ENCODE measurements around the gene EEF1A2. TPM values are rescaled to one million over a fixed set of nuclear protein-coding genes. Genes with fewer than 3 reads are reported as not detected.

Gene EEF1A2
- total and polyA plus RNA-seq, 4 donors: 0.05 to 0.12 TPM; not detected in 2

DNA sequence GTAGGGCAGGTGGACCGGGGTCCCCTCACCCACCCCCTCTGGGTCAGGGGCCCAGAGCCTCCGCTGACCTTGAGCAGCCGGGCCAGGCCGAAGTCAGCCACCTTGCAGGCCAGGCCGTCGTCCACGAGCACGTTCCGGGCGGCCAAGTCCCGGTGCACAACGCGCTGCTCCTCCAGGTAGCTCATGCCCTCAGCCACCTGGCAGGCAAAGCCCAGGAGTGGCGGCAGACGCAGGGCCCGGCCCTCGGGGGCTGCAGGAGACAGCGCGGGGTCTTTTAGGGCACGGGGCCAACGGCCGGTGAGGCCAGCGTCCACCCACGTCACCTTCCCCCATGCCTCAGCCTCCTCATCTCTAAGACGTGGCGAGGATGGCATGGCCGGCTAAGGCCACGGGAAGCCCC, 42.5 kb upstream of the EEF1A2 start:
- peaks cover 5 to 14% (median 11%) of the 10 kb centered on the region in 4 donors for H3K4me1 ChIP-seq (ENCODE audit: control insufficient read depth in 4 of 4, insufficient read depth in 4 of 4, low read length in 3 of 4)
- no peak overlapping the region for H3K9ac ChIP-seq (ENCODE audit: low read depth in 1 of 2, low read length in 2 of 2)
- no peaks in the 10 kb centered on the region for H3K36me3 ChIP-seq (ENCODE audit: control insufficient read depth in 4 of 4, insufficient read depth in 3 of 4, low read depth in 1 of 4, low read length in 3 of 4)
- TF ChIP-seq JUND (IDR thresholded peaks at IDR 0.05) (no peak), HNF4G (IDR thresholded peaks at IDR 0.05) (no peak), HNF4A (conservative IDR thresholded peaks at IDR 0.05) (no peak), FOXA1 (IDR thresholded peaks at IDR 0.05) (no peak), EGR1 (IDR thresholded peaks at IDR 0.05; ENCODE audit: low read depth in 2 of 2) (no peak), GABPA (IDR thresholded peaks at IDR 0.05 in 1 of 2, conservative IDR thresholded peaks at IDR 0.05 in 1 of 2) (no peak), NR2F2 (IDR thresholded peaks at IDR 0.05) (no peak), RXRA (IDR thresholded peaks at IDR 0.05) (no peak), SP1 (IDR thresholded peaks at IDR 0.05) (no peak), FOXA2 (IDR thresholded peaks at IDR 0.05) (no peak), TAF1 (conservative IDR thresholded peaks at IDR 0.05) (no peak), RAD21 (IDR thresholded peaks at IDR 0.05) (no peak), YY1 (IDR thresholded peaks at IDR 0.05) (no peak)
- TF ChIP-seq, protein P1, sequence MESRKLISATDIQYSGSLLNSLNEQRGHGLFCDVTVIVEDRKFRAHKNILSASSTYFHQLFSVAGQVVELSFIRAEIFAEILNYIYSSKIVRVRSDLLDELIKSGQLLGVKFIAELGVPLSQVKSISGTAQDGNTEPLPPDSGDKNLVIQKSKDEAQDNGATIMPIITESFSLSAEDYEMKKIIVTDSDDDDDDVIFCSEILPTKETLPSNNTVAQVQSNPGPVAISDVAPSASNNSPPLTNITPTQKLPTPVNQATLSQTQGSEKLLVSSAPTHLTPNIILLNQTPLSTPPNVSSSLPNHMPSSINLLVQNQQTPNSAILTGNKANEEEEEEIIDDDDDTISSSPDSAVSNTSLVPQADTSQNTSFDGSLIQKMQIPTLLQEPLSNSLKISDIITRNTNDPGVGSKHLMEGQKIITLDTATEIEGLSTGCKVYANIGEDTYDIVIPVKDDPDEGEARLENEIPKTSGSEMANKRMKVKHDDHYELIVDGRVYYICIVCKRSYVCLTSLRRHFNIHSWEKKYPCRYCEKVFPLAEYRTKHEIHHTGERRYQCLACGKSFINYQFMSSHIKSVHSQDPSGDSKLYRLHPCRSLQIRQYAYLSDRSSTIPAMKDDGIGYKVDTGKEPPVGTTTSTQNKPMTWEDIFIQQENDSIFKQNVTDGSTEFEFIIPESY (IDR thresholded peaks at IDR 0.05): no peak
- TF ChIP-seq, protein P2, sequence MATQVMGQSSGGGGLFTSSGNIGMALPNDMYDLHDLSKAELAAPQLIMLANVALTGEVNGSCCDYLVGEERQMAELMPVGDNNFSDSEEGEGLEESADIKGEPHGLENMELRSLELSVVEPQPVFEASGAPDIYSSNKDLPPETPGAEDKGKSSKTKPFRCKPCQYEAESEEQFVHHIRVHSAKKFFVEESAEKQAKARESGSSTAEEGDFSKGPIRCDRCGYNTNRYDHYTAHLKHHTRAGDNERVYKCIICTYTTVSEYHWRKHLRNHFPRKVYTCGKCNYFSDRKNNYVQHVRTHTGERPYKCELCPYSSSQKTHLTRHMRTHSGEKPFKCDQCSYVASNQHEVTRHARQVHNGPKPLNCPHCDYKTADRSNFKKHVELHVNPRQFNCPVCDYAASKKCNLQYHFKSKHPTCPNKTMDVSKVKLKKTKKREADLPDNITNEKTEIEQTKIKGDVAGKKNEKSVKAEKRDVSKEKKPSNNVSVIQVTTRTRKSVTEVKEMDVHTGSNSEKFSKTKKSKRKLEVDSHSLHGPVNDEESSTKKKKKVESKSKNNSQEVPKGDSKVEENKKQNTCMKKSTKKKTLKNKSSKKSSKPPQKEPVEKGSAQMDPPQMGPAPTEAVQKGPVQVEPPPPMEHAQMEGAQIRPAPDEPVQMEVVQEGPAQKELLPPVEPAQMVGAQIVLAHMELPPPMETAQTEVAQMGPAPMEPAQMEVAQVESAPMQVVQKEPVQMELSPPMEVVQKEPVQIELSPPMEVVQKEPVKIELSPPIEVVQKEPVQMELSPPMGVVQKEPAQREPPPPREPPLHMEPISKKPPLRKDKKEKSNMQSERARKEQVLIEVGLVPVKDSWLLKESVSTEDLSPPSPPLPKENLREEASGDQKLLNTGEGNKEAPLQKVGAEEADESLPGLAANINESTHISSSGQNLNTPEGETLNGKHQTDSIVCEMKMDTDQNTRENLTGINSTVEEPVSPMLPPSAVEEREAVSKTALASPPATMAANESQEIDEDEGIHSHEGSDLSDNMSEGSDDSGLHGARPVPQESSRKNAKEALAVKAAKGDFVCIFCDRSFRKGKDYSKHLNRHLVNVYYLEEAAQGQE (IDR thresholded peaks at IDR 0.05): no peak
- TF ChIP-seq, protein P3, sequence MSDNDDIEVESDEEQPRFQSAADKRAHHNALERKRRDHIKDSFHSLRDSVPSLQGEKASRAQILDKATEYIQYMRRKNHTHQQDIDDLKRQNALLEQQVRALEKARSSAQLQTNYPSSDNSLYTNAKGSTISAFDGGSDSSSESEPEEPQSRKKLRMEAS (IDR thresholded peaks at IDR 0.05): no peak
- TF ChIP-seq, protein P4, sequence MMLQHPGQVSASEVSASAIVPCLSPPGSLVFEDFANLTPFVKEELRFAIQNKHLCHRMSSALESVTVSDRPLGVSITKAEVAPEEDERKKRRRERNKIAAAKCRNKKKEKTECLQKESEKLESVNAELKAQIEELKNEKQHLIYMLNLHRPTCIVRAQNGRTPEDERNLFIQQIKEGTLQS (IDR thresholded peaks at IDR 0.05): no peak
- H3K4me3 ChIP-seq (ENCODE audit: low read depth in 1 of 3, low read length in 3 of 3): no peak overlapping the region
- H3K27ac ChIP-seq (ENCODE audit: low read depth in 1 of 2, low read length in 2 of 2): no peak overlapping the region
- 93% methylated on average over 28 of the region's 28 CpGs for WGBS
- no peaks in the 10 kb centered on the region for H3K9me3 ChIP-seq (ENCODE audit: control insufficient read depth in 4 of 4, low read length in 3 of 4)
- no peaks in the 10 kb centered on the region for H3K27me3 ChIP-seq (ENCODE audit: control insufficient read depth in 4 of 4, insufficient read depth in 4 of 4, low read length in 3 of 4)
- DNase-seq (ENCODE audit: low spot score): no peak

DNA sequence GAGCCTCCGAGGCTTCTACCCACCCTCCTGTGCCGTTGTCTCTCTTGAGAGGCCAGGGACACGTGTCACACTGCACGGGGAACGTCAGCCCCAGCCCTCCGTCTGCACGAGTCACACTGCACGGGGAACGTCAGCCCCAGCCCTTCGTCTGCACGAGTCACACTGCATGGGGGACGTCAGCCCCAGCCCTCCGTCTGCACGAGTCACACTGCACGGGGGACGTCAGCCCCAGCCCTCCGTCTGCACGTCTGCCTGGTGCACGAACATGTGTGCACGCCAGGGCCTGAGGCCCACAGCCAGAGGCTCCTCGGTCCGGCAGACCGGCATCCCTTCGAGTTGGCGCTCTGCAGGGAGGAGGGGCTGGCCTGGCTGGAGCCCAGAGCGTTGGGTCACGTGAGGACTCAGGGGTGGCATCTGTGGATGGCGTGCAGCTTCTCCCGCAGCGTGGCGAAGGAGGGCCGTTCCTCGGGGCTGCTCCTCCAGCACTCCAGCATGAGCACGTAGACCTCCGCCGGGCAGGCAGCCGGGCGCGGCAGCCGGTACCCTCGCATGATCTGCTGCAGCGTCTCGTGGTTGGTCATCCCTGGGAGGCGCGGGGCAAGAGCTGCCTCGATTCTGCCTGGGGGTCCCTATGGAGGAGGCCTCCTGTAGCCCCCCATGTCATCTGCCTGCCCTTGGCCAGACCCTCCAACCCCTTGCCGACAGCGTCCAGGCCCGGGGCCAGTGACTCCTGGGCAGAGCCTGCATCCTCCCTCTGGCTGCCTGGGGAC, 41.7 kb upstream of the EEF1A2 start:
- peaks cover 8 to 17% (median 12%) of the 10 kb centered on the region in 4 donors for H3K4me1 ChIP-seq (ENCODE audit: control insufficient read depth in 4 of 4, insufficient read depth in 4 of 4, low read length in 3 of 4)
- H3K4me3 ChIP-seq (ENCODE audit: low read depth in 1 of 3, low read length in 3 of 3): no peak overlapping the region
- no peak for TF ChIP-seq RAD21 (IDR thresholded peaks at IDR 0.05)
- TF ChIP-seq TAF1 (conservative IDR thresholded peaks at IDR 0.05): no peak
- TF ChIP-seq, protein P3 (IDR thresholded peaks at IDR 0.05): no peak
- TF ChIP-seq EGR1 (IDR thresholded peaks at IDR 0.05; ENCODE audit: low read depth in 2 of 2): no peak
- TF ChIP-seq HNF4A (conservative IDR thresholded peaks at IDR 0.05): no peak
- TF ChIP-seq FOXA2 (IDR thresholded peaks at IDR 0.05): no peak
- TF ChIP-seq, protein P1 (IDR thresholded peaks at IDR 0.05): no peak
- TF ChIP-seq JUND (IDR thresholded peaks at IDR 0.05): no peak
- TF ChIP-seq NR2F2 (IDR thresholded peaks at IDR 0.05): no peak
- no peak for TF ChIP-seq YY1 (IDR thresholded peaks at IDR 0.05)
- no peak for TF ChIP-seq RXRA (IDR thresholded peaks at IDR 0.05)
- no peak for TF ChIP-seq SP1 (IDR thresholded peaks at IDR 0.05)
- no peak overlapping the region for H3K27ac ChIP-seq (ENCODE audit: low read depth in 1 of 2, low read length in 2 of 2)
- WGBS: 85% methylated on average over 49 of the region's 49 CpGs
- no peaks in the 10 kb centered on the region for H3K36me3 ChIP-seq (ENCODE audit: control insufficient read depth in 4 of 4, insufficient read depth in 3 of 4, low read depth in 1 of 4, low read length in 3 of 4)
- no peaks in the 10 kb centered on the region for H3K27me3 ChIP-seq (ENCODE audit: control insufficient read depth in 4 of 4, insufficient read depth in 4 of 4, low read length in 3 of 4)
- H3K9ac ChIP-seq (ENCODE audit: low read depth in 1 of 2, low read length in 2 of 2): no peak overlapping the region
- no peaks in the 10 kb centered on the region for H3K9me3 ChIP-seq (ENCODE audit: control insufficient read depth in 4 of 4, low read length in 3 of 4)
- no peak for DNase-seq (ENCODE audit: low spot score)
